Ectodermal cell (in vitro differentiated cells): ENCODE results near the gene TRMT44. TPM values are rescaled to one million over a fixed set of nuclear protein-coding genes. Genes with fewer than 3 reads are reported as not detected.

ENCODE experiments used
- H3K27ac ChIP-seq: 2 replicates; pipeline ENCODE4 v1.7.0; 2013; ENCODE audit warnings: mild to moderate bottlenecking, low read depth, low read length; ENCODE audit not compliant: insufficient read depth, poor library complexity, severe bottlenecking
- H3K27me3 ChIP-seq: 2 replicates; pipeline ENCODE4 v1.7.0; 2013; ENCODE audit warnings: mild to moderate bottlenecking, low read length; ENCODE audit not compliant: insufficient read depth, control insufficient read depth, poor library complexity, severe bottlenecking
- H3K36me3 ChIP-seq: one replicate; pipeline ENCODE4 v1.7.0; 2013; ENCODE audit warnings: low read length; ENCODE audit not compliant: control insufficient read depth, insufficient read depth
- H3K4me1 ChIP-seq: one replicate; pipeline ENCODE4 v1.7.0; 2013; ENCODE audit warnings: low read length; ENCODE audit not compliant: control insufficient read depth, insufficient read depth
- H3K4me3 ChIP-seq: 2 replicates; pipeline ENCODE4 v1.7.0; 2013; ENCODE audit warnings: low read depth, low read length, control low read depth; ENCODE audit not compliant: insufficient read depth
- H3K9me3 ChIP-seq: 2 replicates; pipeline ENCODE4 v1.7.0; 2013; ENCODE audit warnings: mild to moderate bottlenecking, low read length, moderate library complexity; ENCODE audit not compliant: control insufficient read depth
- WGBS, 2 experiments: methylation state at CpG; one replicate each; pipeline ENCODE4 v1.1.7; 2013; ENCODE audit warnings: missing lambda C conversion rate in 2 of 2; 5-methylcytosine and 5-hydroxymethylcytosine counted together
- polyA plus RNA-seq, 4 experiments: library from polyadenylated mRNA; stranded (reverse); fragments of 50-300 nt; gene quantifications; one replicate each; pipeline ENCODE4 v1.2.3, GENCODE V29; 2013

Gene TRMT44
- polyA plus RNA-seq (2013, experiment 1 of 4): 13.3 TPM
- 14.5 TPM for polyA plus RNA-seq (2013, experiment 2 of 4)
- polyA plus RNA-seq (2013, experiment 3 of 4): 12.3 TPM
- 12.4 TPM for polyA plus RNA-seq (2013, experiment 4 of 4)

GRCh38 chr4:8440492-8441311 is at the start of gene TRMT44, which contains the start of gene ACOX3:
TSS of gene TRMT44 (plus strand) at chr4:8440777. CDS start at chr4:8440823, 46 bp downstream.
TSS of gene ACOX3 (minus strand) at chr4:8440723. CDS start at chr4:8416521, 24,202 bp downstream.
- 1% methylated on average over 60 of the region's 60 CpGs for WGBS, 2 experiments
- Histone ChIP-seq H3K27me3 (no peaks in the 10 kb centered on the region), H3K4me1 (peaks cover 22% of the 10 kb centered on the region)

GRCh38 chr4:8391071-8391470 is 49.5 kb upstream of the TRMT44 start:
- Histone ChIP-seq H3K27me3 (no peaks in the 10 kb centered on the region), H3K4me3 (no peak overlapping the region), H3K4me1 (peaks cover 22% of the 10 kb centered on the region), H3K9me3 (no peaks in the 10 kb centered on the region), H3K36me3 (no peaks in the 10 kb centered on the region), H3K27ac (no peak overlapping the region)
- WGBS, 2 experiments: 94 to 95% methylated on average over 7 of the region's 7 CpGs

More at GRCh38 chr4:8440492-8441311, at the start of gene TRMT44, which contains the start of gene ACOX3:
- H3K4me3 ChIP-seq: peak within 1 kb of the TSS; percentile 99
- H3K27ac ChIP-seq: peak within 1 kb of the TSS; percentile 76
- no peaks in the 10 kb centered on the region for H3K9me3 ChIP-seq
- no peaks in the 10 kb centered on the region for H3K36me3 ChIP-seq

- Histone ChIP-seq H3K9me3 (no peaks in the 10 kb centered on the region), H3K27me3 (no peaks in the 10 kb centered on the region), H3K4me1 (peaks cover 22% of the 10 kb centered on the region), H3K4me3 (no peak overlapping the region), H3K27ac (no peak overlapping the region), H3K36me3 (no peaks in the 10 kb centered on the region)
- 94 to 95% methylated on average over 9 of the region's 9 CpGs for WGBS, 2 experiments
These were observed 48.6 kb upstream of the TRMT44 start for GRCh38 chr4:8391972-8392371.

DNA sequence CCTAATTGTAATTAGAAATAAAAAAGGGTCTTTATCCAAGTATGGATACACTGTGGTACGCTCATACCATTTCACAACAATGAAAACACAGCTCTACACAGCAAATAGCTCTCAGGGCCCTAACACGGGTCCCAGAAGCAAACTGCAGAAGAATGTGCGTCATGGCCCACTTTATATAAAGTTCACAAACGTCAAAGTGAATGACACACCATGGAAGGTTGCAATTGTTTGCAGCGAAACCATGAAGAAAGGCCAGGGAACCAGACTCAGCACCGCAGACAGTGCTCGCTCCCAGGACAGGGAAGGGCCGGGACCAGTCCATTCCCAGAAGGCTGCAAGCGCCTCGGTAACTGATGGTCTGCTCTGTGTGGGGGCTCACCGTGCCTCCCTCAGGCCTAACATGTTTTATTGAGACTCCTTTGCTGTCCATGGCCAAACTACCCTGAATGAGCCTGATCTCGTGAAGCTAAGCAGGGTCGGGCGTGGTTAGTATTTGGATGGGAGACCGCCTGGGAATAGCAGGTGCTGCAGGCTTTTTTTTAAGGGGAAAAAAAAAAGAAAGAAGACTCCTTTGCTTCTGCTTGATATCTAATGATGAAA is 47.9 kb upstream of the TRMT44 start:
- 85 to 86% methylated on average over 15 of the region's 15 CpGs for WGBS, 2 experiments
- H3K27me3 ChIP-seq: no peaks in the 10 kb centered on the region
- no peak overlapping the region for H3K4me3 ChIP-seq
- H3K27ac ChIP-seq: no peak overlapping the region
- H3K4me1 ChIP-seq: peaks cover 22% of the 10 kb centered on the region
- no peaks in the 10 kb centered on the region for H3K36me3 ChIP-seq
- no peaks in the 10 kb centered on the region for H3K9me3 ChIP-seq

- Histone ChIP-seq H3K4me3 (no peak overlapping the region), H3K4me1 (peaks cover 22% of the 10 kb centered on the region), H3K27me3 (no peaks in the 10 kb centered on the region), H3K36me3 (no peaks in the 10 kb centered on the region), H3K9me3 (no peaks in the 10 kb centered on the region), H3K27ac (peak overlapping the region; percentile 73)
- WGBS, 2 experiments: 54 to 62% methylated on average over 8 of the region's 8 CpGs
These were observed 47.0 kb upstream of the TRMT44 start for GRCh38 chr4:8393593-8394038.

- WGBS, 2 experiments: 69 to 73% methylated on average over 19 of the region's 19 CpGs
- Histone ChIP-seq H3K4me1 (peaks cover 22% of the 10 kb centered on the region), H3K27me3 (no peaks in the 10 kb centered on the region), H3K4me3 (no peak overlapping the region), H3K9me3 (no peaks in the 10 kb centered on the region), H3K36me3 (no peaks in the 10 kb centered on the region), H3K27ac (peak overlapping the region; percentile 73)
These were observed 46.5 kb upstream of the TRMT44 start for GRCh38 chr4:8394061-8394519.

DNA sequence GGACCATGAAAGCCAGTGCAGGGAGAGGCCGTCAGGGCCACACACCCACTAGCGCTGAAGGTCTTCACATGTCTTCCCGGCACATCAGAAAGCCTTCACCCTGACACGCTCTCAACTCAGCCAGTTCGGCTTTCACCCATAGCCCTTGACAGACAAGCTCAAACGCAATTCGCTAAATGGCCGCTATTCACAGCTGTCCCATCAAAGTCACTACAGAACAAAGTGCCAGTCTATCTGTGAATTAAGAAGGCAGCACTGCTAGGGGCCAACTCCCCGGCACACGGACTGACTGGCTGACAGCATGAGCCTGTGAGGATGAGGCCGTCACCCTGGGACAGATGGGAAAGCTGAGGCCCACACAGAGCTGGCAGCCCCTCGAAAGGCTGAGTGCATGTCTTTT is 45.8 kb upstream of the TRMT44 start:
- Histone ChIP-seq H3K27me3 (no peaks in the 10 kb centered on the region), H3K4me3 (no peak overlapping the region), H3K27ac (no peak overlapping the region), H3K4me1 (peaks cover 22% of the 10 kb centered on the region), H3K9me3 (no peaks in the 10 kb centered on the region), H3K36me3 (no peaks in the 10 kb centered on the region)
- 88 to 89% methylated on average over 12 of the region's 12 CpGs for WGBS, 2 experiments

DNA sequence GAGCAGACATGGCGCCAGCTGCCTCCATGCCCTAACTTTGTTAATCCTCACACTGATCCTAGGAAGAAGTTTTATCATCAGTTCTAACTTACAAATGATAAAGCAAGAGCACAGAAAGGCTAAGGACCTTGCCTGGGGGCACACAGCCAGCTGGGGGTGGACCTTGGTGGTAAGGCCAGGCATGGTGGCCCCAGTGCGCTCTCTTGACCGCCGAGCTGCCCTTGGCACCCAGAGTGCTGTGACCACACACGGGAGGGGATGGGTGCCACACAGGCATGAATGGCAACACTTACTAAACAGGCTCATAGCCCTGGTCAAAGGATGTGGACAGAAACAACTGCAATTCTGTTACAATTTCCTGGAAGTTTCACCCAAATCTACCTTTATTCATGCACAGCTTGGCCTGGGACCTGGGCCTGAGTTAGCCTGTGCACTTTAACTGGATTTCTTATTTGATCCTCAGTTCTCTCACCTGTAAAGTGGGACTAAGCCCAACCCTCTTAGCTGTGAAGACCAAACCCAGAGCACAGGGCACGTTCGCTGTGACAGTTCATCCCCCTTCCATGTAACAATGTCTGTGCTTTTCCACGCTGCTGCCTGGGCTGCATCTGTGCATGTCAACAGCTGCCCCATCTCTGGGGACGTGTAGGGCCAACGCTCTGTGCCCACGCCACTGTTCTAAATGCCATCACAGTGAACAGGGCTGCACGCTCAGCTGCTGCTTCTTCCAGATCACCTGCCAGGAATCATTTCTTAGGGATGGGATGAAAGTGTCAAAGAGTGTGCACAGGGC is 44.9 kb upstream of the TRMT44 start:
- H3K27me3 ChIP-seq: no peaks in the 10 kb centered on the region
- no peaks in the 10 kb centered on the region for H3K9me3 ChIP-seq
- H3K4me1 ChIP-seq: peaks cover 22% of the 10 kb centered on the region
- no peak overlapping the region for H3K4me3 ChIP-seq
- 93 to 96% methylated on average over 12 of the region's 12 CpGs for WGBS, 2 experiments
- H3K27ac ChIP-seq: no peak overlapping the region
- no peaks in the 10 kb centered on the region for H3K36me3 ChIP-seq

GRCh38 chr4:8396762-8397406 is 43.7 kb upstream of the TRMT44 start:
- Histone ChIP-seq H3K4me3 (no peak overlapping the region), H3K27ac (no peak overlapping the region), H3K36me3 (no peaks in the 10 kb centered on the region), H3K9me3 (no peaks in the 10 kb centered on the region), H3K27me3 (no peaks in the 10 kb centered on the region), H3K4me1 (peaks cover 22% of the 10 kb centered on the region)
- WGBS, 2 experiments: 86 to 87% methylated on average over 27 of the region's 27 CpGs
